AML-193 (cell line): ENCODE data around the gene TOGARAM1.
"Not testable (repeated sequence)": the region's sequence is repeated elsewhere in the genome, so short reads cannot be mapped to it uniquely, and the experiment has no call there.

Experiments used
- DNase-seq, 2 experiments: peaks; one replicate each; lab custom pipeline; 2025; lab: John Stamatoyannopoulos, UW

TOGARAM1 gene

GRCh38 chr14:45044638-45045037 is 82.6 kb downstream of the TOGARAM1 start:
- no peak for DNase-seq

- DNase-seq: no peak
These were observed 86.4 kb downstream of the TOGARAM1 start for GRCh38 chr14:45048385-45048784.

- no peak for DNase-seq
These were observed 89.2 kb downstream of the TOGARAM1 start for GRCh38 chr14:45051180-45051579.

- DNase-seq: no peak
These were observed 89.9 kb downstream of the TOGARAM1 start for GRCh38 chr14:45051896-45052295.

- no peak for DNase-seq
These were observed 95.4 kb downstream of the TOGARAM1 start for GRCh38 chr14:45057349-45057748.

GRCh38 chr14:45057881-45058364 is 95.9 kb downstream of the TOGARAM1 start:
- no peak for DNase-seq

- no peak for DNase-seq
These were observed 98.6 kb downstream of the TOGARAM1 start for GRCh38 chr14:45060551-45060950.

GRCh38 chr14:45065540-45065939 is 103.5 kb downstream of the TOGARAM1 start:
- no peak for DNase-seq

GRCh38 chr14:45065956-45066355 is 104.0 kb downstream of the TOGARAM1 start:
- no peak for DNase-seq

- no peak for DNase-seq
These were observed 104.7 kb downstream of the TOGARAM1 start for GRCh38 chr14:45066667-45067066.

- DNase-seq: no peak
These were observed 106.4 kb downstream of the TOGARAM1 start for GRCh38 chr14:45068396-45068795.

- no peak for DNase-seq
These were observed 108.2 kb downstream of the TOGARAM1 start for GRCh38 chr14:45070215-45070614.

GRCh38 chr14:45072126-45072525 is 110.1 kb downstream of the TOGARAM1 start:
- no peak for DNase-seq

- DNase-seq: no peak
These were observed 111.4 kb downstream of the TOGARAM1 start for GRCh38 chr14:45073231-45073879.

GRCh38 chr14:45078323-45078722 is 116.3 kb downstream of the TOGARAM1 start:
- no peak for DNase-seq

GRCh38 chr14:45080416-45080968 is 118.5 kb downstream of the TOGARAM1 start:
- not testable (repeated sequence) for DNase-seq

GRCh38 chr14:45081096-45081495 is 119.1 kb downstream of the TOGARAM1 start:
- not testable (repeated sequence) for DNase-seq

GRCh38 chr14:45082420-45082819 is 120.4 kb downstream of the TOGARAM1 start:
- no peak for DNase-seq

GRCh38 chr14:45083617-45083975 is 121.6 kb downstream of the TOGARAM1 start:
- no peak for DNase-seq

GRCh38 chr14:45083976-45084722 is 122.2 kb downstream of the TOGARAM1 start, which contains the start of gene PRPF39:
TSS of gene PRPF39 (plus strand) at chr14:45084116. CDS start at chr14:45095240, 11,124 bp downstream.
- DNase-seq: peak; percentile 81 to 88

GRCh38 chr14:45084946-45085346 is 123.0 kb downstream of the TOGARAM1 start:
- DNase-seq: no peak

GRCh38 chr14:45089813-45090212 is 127.8 kb downstream of the TOGARAM1 start:
- no peak for DNase-seq

GRCh38 chr14:45091710-45092109 is 129.7 kb downstream of the TOGARAM1 start:
- DNase-seq: no peak
